Heart right ventricle (tissue), 16 donors: Measurements from ENCODE around the gene TBX15. TPM values are rescaled to one million over a fixed set of nuclear protein-coding genes. Genes with fewer than 3 reads are reported as not detected.

Experiments
- ATAC-seq, 8 donors: fragments of 200-7000 bp; cut with Tn5 transposase; one replicate each; pipeline ENCODE4 v1.9.1; 2020; ENCODE audit warnings: mild to moderate bottlenecking in 8 of 8, moderate library complexity in 8 of 8, moderate number of reproducible peaks in 1 of 8
- DNase-seq, 2 donors: peaks; one replicate each; pipeline ENCODE4 v3.0.0-alpha.2; 2020
- H3K27ac ChIP-seq, 10 donors: fragments of 200-600 bp; sonication (generic) in 2 of 10; one replicate each; pipeline versions ENCODE4 v1.5.0 to v1.8.0; 2020 to 2022; ENCODE audit warnings: mild to moderate bottlenecking in 3 of 10
- H3K27me3 ChIP-seq, 7 donors: fragments of 200-600 bp; one replicate each; pipeline ENCODE4 v1.8.0; 2021 to 2022; ENCODE audit warnings: mild to moderate bottlenecking in 2 of 7
- H3K36me3 ChIP-seq, 9 donors: fragments of 200-600 bp; sonication (generic) in 1 of 9; one replicate each; pipeline versions ENCODE4 v1.5.0 to v1.8.0; 2020 to 2022; ENCODE audit warnings: mild to moderate bottlenecking in 2 of 9
- H3K4me1 ChIP-seq, 9 donors: fragments of 200-600 bp; sonication (generic) in 1 of 9; one replicate each; pipeline versions ENCODE4 v1.5.0 to v1.8.0; 2020 to 2022; ENCODE audit warnings: mild to moderate bottlenecking in 4 of 9
- H3K4me3 ChIP-seq, 10 donors: fragments of 200-600 bp; sonication (generic) in 2 of 10; one replicate each; pipeline versions ENCODE4 v1.5.0 to v1.8.0; 2020 to 2022; ENCODE audit warnings: mild to moderate bottlenecking in 7 of 10, moderate library complexity in 2 of 10
- H3K9me3 ChIP-seq, 11 donors: fragments of 200-600 bp in 10 of 11; sonication (generic) in 2 of 11; one replicate each; pipeline versions ENCODE4 v1.5.0 to v1.8.0; 2013 to 2022; ENCODE audit warnings: mild to moderate bottlenecking in 2 of 11, control low read depth in 1 of 11, moderate library complexity in 1 of 11
- CTCF ChIP-seq, 9 donors: fragments of 200-600 bp; sonication (generic) in 2 of 9; IDR thresholded peaks; one replicate each; pipeline versions ENCODE4 v1.5.0 to v1.8.0; 2021 to 2022; ENCODE audit warnings: antibody characterized with exemption in 9 of 9, mild to moderate bottlenecking in 5 of 9, moderate library complexity in 1 of 9
- WGBS, 2 donors: extraction: QIAGEN DNeasy Blood & Tissue Kit; methylation state at CpG; one replicate each; pipeline ENCODE4 v1.1.7; 2013; ENCODE audit warnings: inconsistent platforms in 1 of 2; 5-methylcytosine and 5-hydroxymethylcytosine counted together
- intact Hi-C, 10 donors: fragments of 100-400 bp; cut with DNase I; formaldehyde crosslinking; loops; one replicate each; pipeline versions ENCODE4 v1.11.1 to v1.14.2; 2022
- polyA plus RNA-seq, 2 donors: library from polyadenylated mRNA; stranded (reverse); fragments of 200-250 nt; gene quantifications; one replicate each; pipeline ENCODE4 v1.2.3, GENCODE V29; 2013
- total RNA-seq, 10 donors: library from RNA; stranded (reverse); fragmentation: NEBNext Ultra II Directional in 3 of 10; extraction: Animal tissue kit (Norgen Biotek cat#: 25700) in 3 of 10; gene quantifications; one replicate each; pipeline versions ENCODE4 v1.2.1 to v1.2.4, GENCODE V29; 2021 to 2023
- donor health status: Arrhythmogenic right ventricular cardiomyopathy.
- donor health status: ischemic (EF 13 %, LVEDD 7.1; RV severe dilation, severe dysfunction).
- donor health status: healthy with polysubstance abuse.
- donor health status: DM: no; HTN: yes; CAD: no.
- donor health status: DM: no; HTN: no; CAD: no.
- donor health status: ischemic (EF 25% LVEDD 6.9; RV normal size, moderate dysfunction).
- donor health status: ischemic (EF 25% LVEDD 5.7; RV mildly dilated, moderate dysfunction).
- donor health status: healthy.
- donor health status: DM: yes; HTN: yes; CAD: no.
- donor health status: Ischemic cardiomyopathy.
- donor health status: ischemic (EF 35%, LVEDD 5.7; RV mildly dilated, moderate dysfunction).
- donor health status: nonischemic (EF 11% LVEDD 7.7; RV severe dilation, severe dysfunction).
- donor health status: DM: yes; HTN: yes; CAD: no.
- donor health status: PGD.
- donor health status: ischemic (EF 29% LVEDD 5.4; RV normal size, mild dysfunction).
- donor health status: nonischemic (EF 23%, LVEDD 6.1; RV moderate dilation, normal function).

Gene TBX15
- total and polyA plus RNA-seq, 12 donors, result 0.18 to 1.1 (median 0.47) TPM

GRCh38 chr1:118990513-118991152 lies 2.5 kb upstream of the TBX15 start:
- ATAC-seq (no peak), DNase-seq (no peak)
- H3K27ac ChIP-seq, result no peak overlapping the region
- no peaks in the 10 kb centered on the region for H3K9me3 ChIP-seq
- peaks cover 48 to 100% (median 100%) of the 10 kb centered on the region in 7 donors for H3K27me3 ChIP-seq
- H3K36me3 ChIP-seq, result no peaks in the 10 kb centered on the region
- TF ChIP-seq CTCF (IDR thresholded peaks at IDR 0.05), result no peak
- WGBS, 2 donors, result 41 to 56% methylated on average over 8 of the region's 8 CpGs
- peaks cover 0 to 37% (median 21%) of the 10 kb centered on the region in 9 donors for H3K4me1 ChIP-seq
- intact Hi-C loops, result no loop called here
- no peak overlapping the region for H3K4me3 ChIP-seq

- no peaks in the 10 kb centered on the region for H3K9me3 ChIP-seq
- intact Hi-C loops, result no loop called here
- H3K27ac ChIP-seq, result no peak overlapping the region
- WGBS, 2 donors, result 16 to 21% methylated on average over 22 of the region's 22 CpGs
- H3K36me3 ChIP-seq, result no peaks in the 10 kb centered on the region
- no peak overlapping the region for H3K4me3 ChIP-seq
- no peak for TF ChIP-seq CTCF (IDR thresholded peaks at IDR 0.05)
- peaks cover 48 to 100% (median 100%) of the 10 kb centered on the region in 7 donors for H3K27me3 ChIP-seq
- DNase-seq (no peak), ATAC-seq (no peak)
- H3K4me1 ChIP-seq, result peaks cover 0 to 44% (median 28%) of the 10 kb centered on the region in 9 donors
These were observed 1.8 kb upstream of the TBX15 start for GRCh38 chr1:118989878-118990378.

- Histone ChIP-seq H3K27me3 (peaks cover 48 to 100% (median 100%) of the 10 kb centered on the region in 7 donors), H3K27ac (no peak overlapping the region), H3K4me1 (peaks cover 0 to 52% (median 35%) of the 10 kb centered on the region in 9 donors), H3K4me3 (no peak overlapping the region), H3K36me3 (no peaks in the 10 kb centered on the region), H3K9me3 (no peaks in the 10 kb centered on the region)
- intact Hi-C loops, result no loop called here
- DNase-seq, result no peak
- no peak for ATAC-seq
- 22 to 24% methylated on average over 44 of the region's 44 CpGs for WGBS, 2 donors
- no peak for TF ChIP-seq CTCF (IDR thresholded peaks at IDR 0.05)
These were observed 1.1 kb upstream of the TBX15 start for GRCh38 chr1:118989006-118989815.

GRCh38 chr1:118987468-118988185 lies 516 bp downstream of the TBX15 start:
- H3K9me3 ChIP-seq, result no peaks in the 10 kb centered on the region
- intact Hi-C loops, result loop anchor here in 1 of 10 donors (1.0 kb wide), 1 partner anchor 15 kb away; no protein-coding TSS in a partner anchor
- H3K4me3 ChIP-seq, result peak overlapping the region; percentile 25 to 62 (median 48)
- DNase-seq (no peak), ATAC-seq (peak; percentile 31 to 65 (median 52))
- peaks cover 33 to 100% (median 100%) of the 10 kb centered on the region in 7 donors for H3K27me3 ChIP-seq
- no peak for TF ChIP-seq CTCF (IDR thresholded peaks at IDR 0.05)
- 1 to 2% methylated on average over 63 to 65 of the region's 65 CpGs for WGBS, 2 donors
- H3K27ac ChIP-seq, result peak overlapping the region in 6 of 10 donors; percentile 6 to 80 (median 52)
- peaks cover 0 to 55% (median 39%) of the 10 kb centered on the region in 9 donors for H3K4me1 ChIP-seq
- no peaks in the 10 kb centered on the region for H3K36me3 ChIP-seq
